ENCODE measurements around the gene CARD9. TPM values are rescaled to one million over a fixed set of nuclear protein-coding genes. Genes with fewer than 3 reads are reported as not detected.
A peak's percentile ranks its signal among the peaks of the same experiment; 100 is the strongest.

Gene CARD9
- total and polyA plus RNA-seq, 2 of the 4 experiments (the other 2 are of a cell fraction) = 0.36 to 1.9 TPM

DNA sequence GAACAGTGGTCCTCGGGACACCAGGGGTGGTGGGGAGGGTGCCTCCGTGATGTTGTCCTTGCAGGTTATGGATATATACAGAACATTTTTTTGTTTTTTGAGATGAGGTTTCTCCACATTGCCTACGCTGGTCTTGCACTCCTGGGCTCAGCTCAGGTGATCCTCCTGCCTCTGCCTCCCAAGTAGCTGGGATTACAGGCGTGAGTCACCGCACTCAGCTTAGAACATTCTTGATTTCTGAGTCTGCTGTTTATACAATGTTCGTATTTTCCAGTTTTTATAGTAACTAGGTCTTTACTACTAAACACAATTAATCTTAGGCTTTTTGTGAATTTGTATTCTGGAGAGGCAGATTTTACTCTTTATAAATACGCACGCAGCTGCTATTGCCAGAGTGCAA, 43.0 kb upstream of the CARD9 start:
- Histone ChIP-seq H3K27ac (ENCODE audit: insufficient read depth, low read length) (no peak overlapping the region), H3K9me1 (ENCODE audit: insufficient read depth, low read length) (peaks cover 8% of the 10 kb centered on the region; the same call in 1 of the 2 replicates), H3K56ac (ENCODE audit: extremely low read depth, insufficient read depth, low read length) (no peak overlapping the region), H4K8ac (ENCODE audit: low read depth in 2 of 2, low read length in 2 of 2) (no peak overlapping the region), H3K36me3 (ENCODE audit: control insufficient read depth, insufficient read depth, low read length) (peaks cover 72% of the 10 kb centered on the region), H4K5ac (ENCODE audit: low read depth, low read length) (no peak overlapping the region), H2AK5ac (ENCODE audit: low read depth, low read length) (no peak overlapping the region), H3K4me3 (ENCODE audit: insufficient read depth, low read depth, low read length) (no peak overlapping the region), H2BK5ac (ENCODE audit: low read depth, low read length, poor library complexity, severe bottlenecking) (no peak overlapping the region), H3K27me3 (ENCODE audit: control insufficient read depth, insufficient read depth, low read length) (no peaks in the 10 kb centered on the region), H4K20me1 (ENCODE audit: insufficient read depth, low read length) (peaks cover 21% of the 10 kb centered on the region), H3K9me3 (ENCODE audit: control insufficient read depth, insufficient read depth, low read length) (no peaks in the 10 kb centered on the region), H2BK120ac (ENCODE audit: low read depth, low read length) (no peak overlapping the region), H2AFZ (replicated peaks; ENCODE audit: low read length, poor library complexity) (no peak overlapping the region), H3K23ac (ENCODE audit: low read depth, low read length) (no peak overlapping the region), H3K4me1 (ENCODE audit: control insufficient read depth, insufficient read depth, low read length) (peaks cover 5% of the 10 kb centered on the region), H2BK20ac (ENCODE audit: low read depth, low read length) (no peak overlapping the region), H3K14ac (replicated peaks; ENCODE audit: low read depth, low read length) (no peak overlapping the region), H3K79me1 (ENCODE audit: low read depth in 1 of 2, low read length in 2 of 2) (peaks cover 10 to 47% of the 10 kb centered on the region in 2 experiments), H3K9ac (ENCODE audit: low read depth, low read length) (no peak overlapping the region), H3K18ac (ENCODE audit: low read depth, low read length) (no peak overlapping the region), H3K4ac (ENCODE audit: low read depth, low read length) (no peak overlapping the region), H2AK9ac (replicated peaks; ENCODE audit: low read depth, low read length, poor library complexity) (no peak overlapping the region), H4K91ac (ENCODE audit: insufficient read depth, low read depth, low read length) (no peak overlapping the region), H2BK15ac (ENCODE audit: low read depth, low read length) (no peak overlapping the region), H3K4me2 (ENCODE audit: low read depth, low read length) (no peak overlapping the region)
- TF ChIP-seq RCOR1 (IDR thresholded peaks at IDR 0.05; ENCODE audit: insufficient replicate concordance, low read length) = no peak
- TF ChIP-seq ELK1 (IDR thresholded peaks at IDR 0.05; ENCODE audit: borderline replicate concordance, low read depth, low read length) = no peak
- no peak for TF ChIP-seq FOS (IDR thresholded peaks at IDR 0.05; ENCODE audit: low read depth, low read length)
- TF ChIP-seq POLR2A (IDR thresholded peaks at IDR 0.05; ENCODE audit: low read depth, low read length) = no peak
- TF ChIP-seq SMC3 (IDR thresholded peaks at IDR 0.05; ENCODE audit: low read depth, low read length) = no peak
- no peak for TF ChIP-seq USF2 (IDR thresholded peaks at IDR 0.05; ENCODE audit: low read depth, low read length)
- no peak for TF ChIP-seq MXI1 (IDR thresholded peaks at IDR 0.05; ENCODE audit: borderline replicate concordance, low read depth, low read length)
- TF ChIP-seq BHLHE40 (IDR thresholded peaks at IDR 0.05; ENCODE audit: low read depth, low read length) = no peak
- no peak for TF ChIP-seq MAZ (IDR thresholded peaks at IDR 0.05; ENCODE audit: borderline replicate concordance, low read depth, low read length)
- TF ChIP-seq MAFK (IDR thresholded peaks at IDR 0.05; ENCODE audit: low read depth, low read length) = no peak
- TF ChIP-seq CTCF (conservative IDR thresholded peaks at IDR 0.05; ENCODE audit: low read depth, low read length) = no peak
- TF ChIP-seq RAD21 (IDR thresholded peaks at IDR 0.05; ENCODE audit: low read length) = no peak
- no peak for TF ChIP-seq CHD1 (IDR thresholded peaks at IDR 0.05; ENCODE audit: low read depth, low read length)
- no peak for TF ChIP-seq CEBPB (IDR thresholded peaks at IDR 0.05; ENCODE audit: low read depth, low read length)
- TF ChIP-seq NFE2L2 (IDR thresholded peaks at IDR 0.05; ENCODE audit: low read depth, low read length) = no peak
- TF ChIP-seq RFX5 (IDR thresholded peaks at IDR 0.05; ENCODE audit: low read depth, low read length) = no peak
- dilution Hi-C loops (cut with HindIII; ENCODE audit: low sequenced_read_pairs, unreplicated experiment) (no loop called here), intact Hi-C loops (cut with micrococcal nuclease) (no loop called here), in situ Hi-C loops (cut with MboI; ENCODE audit: low sequenced_read_pairs) (no loop called here)
- ChIA-PET CTCF (no interaction called here), POLR2A (ENCODE audit: unreplicated experiment) (no interaction called here)
- peak; percentile 41 for DNase-seq
- no CpG with 5 or more reads among the region's 8 CpGs for WGBS, 2 experiments (ENCODE audit: extremely low coverage in 2 of 2, insufficient read length in 1 of 2)
- BruUV-seq (replicated peaks) = no TSS peak
- peak; percentile 53; the same call in 1 of the 2 replicates for ATAC-seq (ENCODE audit: low read depth)

All from IMR-90 (cell line).